HAP-1 (cell line): ENCODE results near the gene BPIFB2.
"Not testable (repeated sequence)": the region's sequence is repeated elsewhere in the genome, so short reads cannot be mapped to it uniquely, and the experiment has no call there.

Experiments
- DNase-seq, 2 experiments: peaks; one replicate each; pipeline ENCODE4 v3.0.0-alpha.2; 2016 to 2020; ENCODE audit warnings: low spot score in 2 of 2
- H3K27me3 ChIP-seq: fragments of 250-450 bp; sonication (Bioruptor Pico); 2 replicates; pipeline ENCODE4 v1.5.1; 2020; ENCODE audit warnings: low read depth, mild to moderate bottlenecking, moderate library complexity
- H3K36me3 ChIP-seq: fragments of 250-450 bp; sonication (Bioruptor Pico); replicated peaks from 2 replicates; pipeline ENCODE4 v1.5.1; 2020; ENCODE audit warnings: mild to moderate bottlenecking
- H3K4me1 ChIP-seq: fragments of 250-450 bp; sonication (Bioruptor Pico); 2 replicates; pipeline ENCODE4 v1.5.1; 2020; ENCODE audit warnings: mild to moderate bottlenecking
- H3K4me3 ChIP-seq: fragments of 250-450 bp; sonication (Bioruptor Pico); 2 replicates; pipeline ENCODE4 v1.5.1; 2020; ENCODE audit warnings: mild to moderate bottlenecking, moderate library complexity
- H3K9me3 ChIP-seq: fragments of 250-450 bp; sonication (Bioruptor Pico); 2 replicates; pipeline ENCODE4 v1.5.1; 2020; ENCODE audit warnings: mild to moderate bottlenecking, moderate library complexity
- in situ Hi-C: fragments of 300-500 bp; cut with MboI; formaldehyde crosslinking; loops from 3 replicates; pipeline ENCODE4 v1.14.3; 2020; ENCODE audit warnings: low sequenced_read_pairs, inconsistent platforms, mixed read lengths

BPIFB2 gene, protein sequence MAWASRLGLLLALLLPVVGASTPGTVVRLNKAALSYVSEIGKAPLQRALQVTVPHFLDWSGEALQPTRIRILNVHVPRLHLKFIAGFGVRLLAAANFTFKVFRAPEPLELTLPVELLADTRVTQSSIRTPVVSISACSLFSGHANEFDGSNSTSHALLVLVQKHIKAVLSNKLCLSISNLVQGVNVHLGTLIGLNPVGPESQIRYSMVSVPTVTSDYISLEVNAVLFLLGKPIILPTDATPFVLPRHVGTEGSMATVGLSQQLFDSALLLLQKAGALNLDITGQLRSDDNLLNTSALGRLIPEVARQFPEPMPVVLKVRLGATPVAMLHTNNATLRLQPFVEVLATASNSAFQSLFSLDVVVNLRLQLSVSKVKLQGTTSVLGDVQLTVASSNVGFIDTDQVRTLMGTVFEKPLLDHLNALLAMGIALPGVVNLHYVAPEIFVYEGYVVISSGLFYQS

DNA sequence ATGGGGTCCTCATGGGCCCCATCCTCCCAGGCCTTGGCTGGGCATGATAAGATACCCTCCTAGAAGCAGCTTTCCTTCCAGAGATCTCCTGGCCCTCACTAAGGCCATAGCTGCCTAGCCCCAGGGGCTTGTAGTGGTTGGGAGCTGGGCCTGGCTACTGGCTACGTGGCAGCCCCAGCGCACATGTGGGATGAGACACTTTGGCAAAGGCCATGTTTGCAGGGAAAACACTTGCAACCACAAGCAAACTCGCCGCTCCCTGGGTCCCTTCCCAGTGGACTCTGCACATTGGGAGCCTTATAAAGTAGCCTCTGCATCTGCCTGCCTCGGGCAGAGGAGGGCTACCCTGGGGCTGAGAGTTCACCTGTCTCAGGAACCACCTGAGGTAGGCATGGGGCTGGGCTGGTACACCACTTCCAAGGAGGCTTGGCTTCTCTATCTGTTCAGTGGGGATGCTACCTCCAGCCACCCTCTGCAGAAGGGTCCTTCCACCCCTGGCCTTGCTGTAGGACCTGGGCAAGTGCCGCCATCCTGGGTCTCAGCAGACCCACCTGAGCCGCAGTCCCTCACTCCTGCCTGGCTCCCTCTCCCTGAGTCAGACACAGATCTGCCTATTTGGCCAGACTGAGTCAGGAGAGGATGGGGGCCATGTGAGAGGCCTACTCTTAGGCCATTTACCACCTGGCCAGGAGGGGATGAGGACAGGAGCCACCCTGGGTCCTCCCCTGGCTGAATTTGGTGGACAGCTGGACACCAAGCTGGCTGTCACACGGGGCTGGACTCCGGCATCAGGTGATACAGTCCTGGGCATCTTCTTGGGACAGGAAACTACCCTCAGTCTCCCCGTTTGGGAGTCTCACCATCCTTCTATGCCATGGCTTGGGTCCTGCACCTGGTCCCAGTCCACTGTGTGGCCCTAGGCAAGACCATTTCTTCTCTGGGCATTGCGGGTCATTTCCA lies at the start of gene BPIFB2:
Gene BPIFB2, plus strand, starts transcription at position 329 of the 960 bp plus-strand sequence. CDS start 871 bp downstream, outside the sequence.
- Histone ChIP-seq H3K4me3 (no peak within 1 kb of the TSS), H3K9me3 (peaks cover 3% of the 10 kb centered on the region), H3K27me3 (peaks cover 4% of the 10 kb centered on the region), H3K36me3 (no peaks in the 10 kb centered on the region), H3K4me1 (no peaks in the 10 kb centered on the region)
- DNase-seq: no peak
- in situ Hi-C loops: no loop called here

DNA sequence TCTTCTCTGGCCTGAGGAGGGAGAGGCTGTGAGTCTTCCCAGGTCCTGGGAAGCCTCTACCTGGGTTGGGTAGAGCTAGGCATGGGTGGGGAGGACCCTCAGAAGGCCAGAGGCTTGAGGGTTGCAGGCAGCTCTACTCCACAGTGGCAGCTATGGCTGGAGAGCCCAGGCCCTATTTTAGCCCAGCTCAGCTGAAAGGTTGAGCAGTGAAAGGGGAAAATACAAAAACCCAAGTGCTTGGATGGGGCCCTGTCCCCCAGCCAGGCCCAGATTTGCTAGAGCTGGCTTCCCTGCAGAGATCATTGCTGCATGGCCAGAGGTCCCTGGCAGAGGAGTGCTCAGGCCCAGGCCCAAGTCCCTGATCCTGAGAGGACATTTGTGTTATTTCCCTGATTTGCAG lies 48.9 kb upstream of the BPIFB2 start:
- in situ Hi-C loops: no loop called here
- Histone ChIP-seq H3K27me3 (no peaks in the 10 kb centered on the region), H3K4me3 (no peak overlapping the region), H3K36me3 (no peaks in the 10 kb centered on the region), H3K4me1 (no peaks in the 10 kb centered on the region), H3K9me3 (peaks cover 5% of the 10 kb centered on the region; the same call in 1 of the 2 replicates)
- DNase-seq: no peak

DNA sequence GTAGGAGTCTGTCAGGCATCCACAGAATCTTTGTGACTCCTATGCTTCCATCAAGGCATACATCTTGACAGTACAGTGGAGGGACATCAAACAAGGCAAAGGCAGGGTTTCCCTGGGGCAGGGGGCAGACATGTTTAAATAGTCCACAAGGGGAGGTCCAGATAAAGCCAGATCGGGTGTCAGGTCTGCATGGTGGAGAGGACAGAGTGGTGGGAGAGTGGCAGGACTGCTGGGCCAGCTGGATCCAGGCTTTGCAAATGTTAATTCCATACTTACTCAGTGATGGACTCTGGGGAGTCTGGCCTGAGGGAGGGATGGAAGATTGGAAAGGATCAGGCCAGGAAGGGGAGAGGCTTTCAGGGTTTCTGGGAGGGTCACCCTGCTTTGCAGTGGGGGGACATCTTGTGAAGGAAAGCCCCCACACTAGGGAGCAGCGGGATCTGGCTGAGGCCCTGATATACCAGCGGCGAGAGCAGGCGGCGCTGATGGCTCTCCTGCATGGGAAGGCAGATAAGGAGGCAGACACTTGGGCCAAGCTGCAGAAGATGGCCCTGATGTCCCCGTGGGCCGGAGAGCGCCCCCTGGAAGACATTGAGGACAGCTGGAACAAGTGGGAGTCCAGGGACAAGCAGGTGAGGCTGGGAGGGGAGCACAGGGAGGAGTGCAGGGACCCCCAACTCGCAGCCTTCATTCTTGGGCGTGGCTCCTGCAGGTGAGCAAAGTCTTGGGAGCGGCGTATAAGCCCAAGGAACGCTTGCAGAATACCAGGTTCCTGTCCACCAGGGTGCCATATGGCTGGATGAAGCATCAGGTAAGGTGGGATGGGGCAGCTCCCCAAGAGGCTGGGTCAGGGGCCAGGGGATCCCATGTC lies 47.9 kb upstream of the BPIFB2 start:
- in situ Hi-C loops: no loop called here
- Histone ChIP-seq H3K4me3 (no peak overlapping the region), H3K9me3 (peaks cover 5% of the 10 kb centered on the region; the same call in 1 of the 2 replicates), H3K4me1 (no peaks in the 10 kb centered on the region), H3K36me3 (no peaks in the 10 kb centered on the region), H3K27me3 (no peaks in the 10 kb centered on the region)
- DNase-seq: no peak

DNA sequence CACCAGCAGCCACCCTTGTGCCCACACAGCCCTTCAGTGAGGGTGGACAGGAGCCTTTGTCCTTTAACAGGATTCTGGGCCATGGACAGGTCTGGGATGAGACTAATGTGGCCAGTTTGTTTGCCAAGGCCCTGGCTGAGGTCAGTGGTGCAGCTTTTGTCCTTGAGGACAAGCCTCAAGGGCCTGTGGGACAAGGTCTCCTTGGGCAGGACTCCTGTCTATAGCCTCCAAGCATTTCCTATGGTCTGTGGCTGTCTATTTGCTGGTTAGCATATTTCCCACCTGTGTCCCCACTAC lies 47.3 kb upstream of the BPIFB2 start:
- in situ Hi-C loops: no loop called here
- Histone ChIP-seq H3K4me3 (no peak overlapping the region), H3K9me3 (peaks cover 5% of the 10 kb centered on the region; the same call in 1 of the 2 replicates), H3K27me3 (no peaks in the 10 kb centered on the region), H3K4me1 (no peaks in the 10 kb centered on the region), H3K36me3 (no peaks in the 10 kb centered on the region)
- DNase-seq: no peak

DNA sequence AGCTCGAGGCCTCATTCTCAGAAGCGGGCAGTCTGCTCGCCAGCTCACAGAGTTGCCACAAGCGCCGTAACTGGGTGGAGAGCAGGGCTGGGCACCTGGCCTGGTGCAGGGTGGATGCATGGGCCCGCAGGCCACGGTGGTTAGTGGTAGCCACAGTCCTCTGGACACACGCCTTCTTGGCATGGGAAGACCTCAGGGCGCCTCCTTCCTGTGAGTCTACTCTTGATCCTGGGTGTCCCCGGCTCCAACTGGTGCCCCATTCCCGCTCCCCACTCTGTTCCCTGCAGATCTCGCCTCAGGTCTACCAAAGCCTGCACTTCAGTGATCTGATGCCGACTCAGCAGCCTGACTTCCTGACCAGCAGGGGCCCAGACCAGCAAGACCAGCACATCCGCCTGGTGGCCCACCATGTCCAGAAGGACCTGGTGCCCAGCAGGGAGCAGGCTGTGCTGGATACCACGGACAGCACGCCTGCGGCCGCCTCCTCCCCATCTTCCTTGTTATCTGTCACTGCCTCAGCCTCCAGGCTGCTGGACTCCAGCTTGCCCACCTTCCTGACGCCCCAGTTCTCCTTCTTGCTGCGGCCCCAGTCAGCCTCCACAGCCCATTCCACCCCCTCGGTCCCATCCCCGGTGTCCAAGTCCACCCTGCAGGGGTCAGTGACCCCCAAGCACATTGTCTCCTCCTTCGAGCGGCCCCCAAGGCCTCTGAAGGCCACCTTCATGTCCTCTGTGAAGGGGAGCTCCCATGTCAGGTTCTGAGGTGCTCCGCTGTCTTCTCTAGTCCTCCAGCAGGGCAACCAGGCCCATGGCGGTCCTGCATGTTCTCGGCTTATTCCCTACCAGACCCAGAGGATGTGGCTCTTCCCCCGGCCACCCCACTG lies 46.4 kb upstream of the BPIFB2 start:
- Histone ChIP-seq H3K4me1 (no peaks in the 10 kb centered on the region), H3K9me3 (peaks cover 5% of the 10 kb centered on the region; the same call in 1 of the 2 replicates), H3K36me3 (no peaks in the 10 kb centered on the region), H3K27me3 (no peaks in the 10 kb centered on the region), H3K4me3 (no peak overlapping the region)
- no peak for DNase-seq
- in situ Hi-C loops: no loop called here

DNA sequence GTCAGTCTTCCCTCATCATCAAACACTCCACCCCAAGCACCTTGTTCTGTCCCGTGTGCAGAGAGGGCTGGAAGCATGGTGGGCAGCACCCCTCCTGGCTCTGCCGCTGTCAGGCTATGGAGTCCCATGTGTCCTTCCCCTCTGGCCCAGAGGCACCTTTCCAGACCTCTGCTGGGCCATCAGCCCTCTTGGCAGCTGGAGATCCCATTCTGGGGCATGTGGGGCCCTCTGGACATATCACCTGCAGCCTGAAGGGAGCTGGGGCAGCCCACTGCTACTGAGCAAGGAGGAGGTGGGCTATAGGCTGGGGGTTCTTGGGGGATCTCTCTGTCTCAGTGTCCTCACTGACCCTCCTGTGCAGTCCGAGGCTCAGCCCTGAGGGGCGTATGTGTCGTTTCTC lies 45.5 kb upstream of the BPIFB2 start:
- no peaks in the 10 kb centered on the region for H3K9me3 ChIP-seq
- H3K27me3 ChIP-seq: no peaks in the 10 kb centered on the region
- H3K36me3 ChIP-seq: no peaks in the 10 kb centered on the region
- no peak overlapping the region for H3K4me3 ChIP-seq
- in situ Hi-C loops: no loop called here
- H3K4me1 ChIP-seq: no peaks in the 10 kb centered on the region
- no peak for DNase-seq

DNA sequence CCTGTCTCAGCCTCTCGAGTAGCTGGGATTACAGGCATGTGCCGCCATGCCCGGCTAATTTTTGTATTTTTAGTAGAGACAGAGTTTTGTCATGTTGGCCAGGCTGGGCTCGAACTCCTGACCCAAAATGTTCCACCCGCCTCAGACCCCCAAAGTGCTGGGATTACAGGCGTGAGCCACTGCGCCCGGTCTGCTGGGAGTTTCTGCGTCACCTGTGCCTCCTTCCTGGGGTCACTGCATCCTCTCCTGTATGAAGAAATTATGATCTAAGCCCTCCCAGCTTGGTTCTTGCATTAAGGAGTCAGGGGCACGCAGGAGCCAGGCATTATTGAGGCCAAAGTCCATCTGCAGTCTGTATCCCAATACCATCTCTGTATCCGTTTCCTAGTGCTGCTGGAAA lies 44.9 kb upstream of the BPIFB2 start:
- H3K9me3 ChIP-seq, H3K4me3 ChIP-seq, H3K27me3 ChIP-seq, in situ Hi-C loops, H3K36me3 ChIP-seq, H3K4me1 ChIP-seq, DNase-seq: not testable (repeated sequence)

DNA sequence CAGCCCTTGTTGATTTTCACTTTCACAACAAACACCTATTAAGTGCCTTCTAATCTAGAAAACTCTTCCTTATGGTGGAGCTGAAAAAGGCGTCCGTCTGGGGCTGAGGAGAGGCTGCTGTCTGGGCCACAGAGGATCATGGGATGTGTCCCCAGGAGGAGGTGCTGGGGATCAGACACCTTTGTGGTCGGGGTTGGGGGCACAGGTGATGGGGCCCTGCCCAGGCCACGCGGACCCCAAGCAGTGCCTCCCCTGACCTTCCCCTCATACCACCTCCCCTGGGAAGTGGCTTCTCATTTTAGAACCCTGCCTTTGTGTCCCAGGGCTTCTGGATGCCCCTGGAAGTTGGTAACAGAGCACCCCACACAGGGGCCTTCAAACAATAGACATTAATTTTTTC lies 44.3 kb upstream of the BPIFB2 start:
- in situ Hi-C loops: no loop called here
- Histone ChIP-seq H3K27me3 (no peaks in the 10 kb centered on the region), H3K36me3 (no peaks in the 10 kb centered on the region), H3K4me3 (no peak overlapping the region), H3K9me3 (no peaks in the 10 kb centered on the region), H3K4me1 (no peaks in the 10 kb centered on the region)
- no peak for DNase-seq

DNA sequence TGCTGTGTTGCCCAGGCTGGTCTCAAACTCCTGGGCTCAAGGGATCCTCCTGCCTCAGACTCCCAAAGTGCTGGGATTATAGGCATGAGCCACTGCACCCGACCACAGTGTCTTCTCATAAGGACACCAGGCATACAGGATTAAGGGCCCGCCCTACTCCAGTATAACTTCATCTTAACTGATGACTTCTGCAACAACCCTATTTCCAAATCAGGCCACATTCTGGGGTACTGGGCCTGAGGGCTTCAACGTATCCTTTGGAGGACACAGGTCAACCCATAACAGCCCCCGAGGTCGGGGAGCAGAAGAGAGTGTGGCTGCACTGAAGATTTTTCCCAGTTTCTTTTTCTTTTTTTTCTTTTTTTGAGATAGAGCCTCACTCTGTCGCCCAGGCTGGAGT lies 42.9 kb upstream of the BPIFB2 start:
- no peaks in the 10 kb centered on the region for H3K9me3 ChIP-seq
- in situ Hi-C loops: no loop called here
- H3K4me1 ChIP-seq: no peaks in the 10 kb centered on the region
- H3K27me3 ChIP-seq: no peaks in the 10 kb centered on the region
- H3K4me3 ChIP-seq: no peak overlapping the region
- no peak for DNase-seq
- H3K36me3 ChIP-seq: no peaks in the 10 kb centered on the region

DNA sequence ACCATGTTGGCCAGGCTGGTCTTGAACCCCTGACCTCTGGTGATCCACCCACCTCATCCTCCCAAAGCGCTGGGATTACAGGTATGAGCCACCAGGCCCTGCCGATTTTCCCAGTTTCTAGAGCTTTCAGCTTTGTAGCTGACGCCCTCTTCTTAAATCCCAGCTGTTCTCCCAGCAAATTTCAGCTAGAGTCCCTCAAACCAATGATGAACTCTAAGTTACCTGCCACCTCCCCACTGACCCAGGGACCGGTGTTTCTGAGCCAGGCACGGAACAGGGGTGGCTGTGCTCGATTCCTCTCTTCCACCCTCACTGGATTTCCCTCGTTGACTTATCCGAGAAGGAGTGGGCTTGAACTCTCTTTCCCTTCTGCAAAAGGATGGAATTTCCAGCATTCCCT lies 42.4 kb upstream of the BPIFB2 start:
- DNase-seq: no peak
- in situ Hi-C loops: no loop called here

DNA sequence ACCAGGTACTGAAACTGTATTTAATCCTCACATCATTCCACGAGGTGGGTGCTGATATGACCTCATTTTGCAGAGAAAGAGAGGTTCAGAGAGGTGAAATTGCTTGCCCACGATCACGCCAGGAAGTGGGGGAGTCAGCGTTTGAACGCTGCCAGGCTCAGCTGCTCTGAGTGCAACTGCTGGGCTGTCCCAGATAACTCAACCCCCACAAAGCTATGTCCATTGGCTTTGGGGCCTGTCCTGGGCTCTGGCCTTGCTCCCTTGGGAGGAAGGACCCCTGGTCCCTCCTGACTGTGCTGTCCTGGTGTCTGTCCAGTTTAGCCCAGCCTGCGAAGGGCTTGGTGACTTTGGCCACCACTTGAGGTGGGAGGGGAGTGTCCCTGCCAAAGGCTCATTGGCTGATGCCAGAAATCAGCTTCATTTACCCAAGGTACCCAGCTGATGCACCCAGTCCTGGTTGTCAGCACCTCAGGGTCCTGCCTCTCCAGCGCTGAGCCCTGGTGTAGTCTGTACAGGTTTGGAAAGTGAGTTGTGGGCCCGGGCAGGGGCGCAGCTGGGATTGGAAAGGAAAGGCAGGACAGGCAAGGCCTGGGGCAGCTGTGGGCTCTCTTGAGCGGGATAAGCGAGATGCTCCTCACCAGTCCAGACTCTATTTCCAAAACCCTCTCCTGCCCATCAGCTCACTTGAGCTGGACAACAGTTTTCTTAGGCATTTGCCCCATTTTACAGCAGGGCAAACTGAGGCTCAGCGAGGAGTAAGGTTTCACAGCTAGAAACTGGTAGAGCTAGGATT lies 41.7 kb upstream of the BPIFB2 start:
- H3K4me1 ChIP-seq: no peaks in the 10 kb centered on the region
- in situ Hi-C loops: no loop called here
- H3K27me3 ChIP-seq: no peaks in the 10 kb centered on the region
- H3K36me3 ChIP-seq: no peaks in the 10 kb centered on the region
- no peak for DNase-seq
- no peak overlapping the region for H3K4me3 ChIP-seq
- H3K9me3 ChIP-seq: no peaks in the 10 kb centered on the region

More for the DNA sequence above, 42.4 kb upstream of the BPIFB2 start:
- H3K27me3 ChIP-seq: no peaks in the 10 kb centered on the region
- H3K36me3 ChIP-seq: no peaks in the 10 kb centered on the region
- H3K4me1 ChIP-seq: no peaks in the 10 kb centered on the region
- no peaks in the 10 kb centered on the region for H3K9me3 ChIP-seq
- no peak overlapping the region for H3K4me3 ChIP-seq

DNA sequence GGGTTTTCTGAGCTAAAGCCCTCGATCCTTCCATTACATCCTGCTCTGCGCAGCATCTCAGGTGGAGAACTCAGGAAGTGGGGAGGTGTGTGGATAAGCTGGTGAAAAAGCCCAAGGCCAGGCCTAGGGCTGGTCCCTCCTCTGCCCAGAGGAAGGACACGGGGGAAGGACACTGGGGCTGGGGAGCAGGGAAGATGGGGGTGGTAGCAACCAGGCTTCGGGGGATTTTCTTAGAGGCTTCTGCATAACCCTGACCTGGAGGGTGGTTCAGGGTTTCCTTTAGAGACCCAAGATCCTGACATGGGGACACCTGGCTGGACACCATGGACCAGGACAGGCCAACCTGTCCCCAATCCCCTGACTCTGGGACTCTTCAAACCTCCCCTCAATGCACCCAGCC lies 41.1 kb upstream of the BPIFB2 start:
- Histone ChIP-seq H3K27me3 (no peaks in the 10 kb centered on the region), H3K9me3 (no peaks in the 10 kb centered on the region), H3K36me3 (no peaks in the 10 kb centered on the region), H3K4me1 (no peaks in the 10 kb centered on the region), H3K4me3 (no peak overlapping the region)
- in situ Hi-C loops: no loop called here
- DNase-seq: no peak
